HEK293 (cell line): ENCODE results near the gene GPR132.
A peak's percentile ranks its signal among the peaks of the same experiment; 100 is the strongest.

ENCODE experiments used
- CTCF ChIA-PET: fragments of 350-600 bp; formaldehyde crosslinking; extraction: SDS; loops from one replicate; lab custom pipeline; 2021; ENCODE audit warnings: antibody characterized with exemption; lab: Yijun Ruan, JAX
- POLR2A ChIA-PET: fragments of 300-600 bp; formaldehyde crosslinking; extraction: SDS; loops from one replicate; lab custom pipeline; 2020; ENCODE audit warnings: antibody characterized with exemption, inconsistent platforms; lab: Yijun Ruan, JAX
- H3K27ac ChIP-seq: fragments of 200-500 bp; sonication (Bioruptor generic); 2 replicates; pipeline ENCODE4 v1.5.1; 2014; ENCODE audit warnings: low read depth, low read length, control low read depth, inconsistent platforms; ENCODE audit errors: extremely low read depth
- H3K36me3 ChIP-seq, 2 experiments: fragments of 200-500 bp in 1 of 2; sonication (Bioruptor generic) in 1 of 2; 1 replicate in 1 of 2; 2 replicates in 1 of 2; pipeline ENCODE4 v1.5.1; 2014 to 2017; ENCODE audit warnings: inconsistent platforms in 2 of 2, low read length in 2 of 2; ENCODE audit not compliant: control insufficient read depth in 2 of 2, insufficient read depth in 1 of 2
- H3K4me1 ChIP-seq: fragments of 200-500 bp; sonication (Bioruptor generic); 2 replicates; pipeline ENCODE4 v1.5.1; 2014; ENCODE audit warnings: mild to moderate bottlenecking, low read length, inconsistent platforms; ENCODE audit not compliant: control insufficient read depth, insufficient read depth
- H3K4me3 ChIP-seq: 2 replicates; pipeline ENCODE4 v1.5.1; 2011; ENCODE audit warnings: low read depth, mild to moderate bottlenecking, control low read depth, low read length, moderate library complexity
- H3K9me3 ChIP-seq: fragments of 200-500 bp; sonication (Bioruptor generic); 2 replicates; pipeline ENCODE4 v1.5.1; 2014; ENCODE audit warnings: low read depth, low read length, inconsistent platforms; ENCODE audit not compliant: control insufficient read depth, insufficient read depth
- GLI4 ChIP-seq: fragments of 450-650 bp; formaldehyde crosslinking; IDR thresholded peaks from 2 replicates; pipeline ENCODE4 v1.5.1; 2016; ENCODE audit warnings: missing biosample characterization, missing genetic modification characterization
- HOXA7 ChIP-seq: sonication (generic); formaldehyde crosslinking; IDR thresholded peaks from 2 replicates; pipeline ENCODE4 v1.8.1; 2022; ENCODE audit warnings: missing genetic modification reagents, borderline replicate concordance
- HOXC10 ChIP-seq: sonication (generic); formaldehyde crosslinking; IDR thresholded peaks from 2 replicates; pipeline ENCODE4 v1.8.1; 2023; ENCODE audit warnings: mild to moderate bottlenecking, missing genetic modification reagents
- SP3 ChIP-seq: fragments of 450-650 bp; formaldehyde crosslinking; IDR thresholded peaks from 2 replicates; pipeline ENCODE4 v1.5.1; 2016; ENCODE audit warnings: missing biosample characterization, missing genetic modification characterization
- YY2 ChIP-seq: fragments of 450-650 bp; formaldehyde crosslinking; IDR thresholded peaks from 2 replicates; pipeline ENCODE4 v1.5.1; 2016; ENCODE audit warnings: missing biosample characterization, missing genetic modification characterization
- ZFP37 ChIP-seq: fragments of 450-650 bp; formaldehyde crosslinking; IDR thresholded peaks from 2 replicates; pipeline ENCODE4 v1.5.1; 2016; ENCODE audit warnings: missing biosample characterization, missing genetic modification characterization
- ZNF274 ChIP-seq, 2 experiments: fragments of 200-500 bp in 1 of 2; fragments of 450-650 bp in 1 of 2; sonication (Bioruptor generic) in 1 of 2; formaldehyde crosslinking in 1 of 2; IDR thresholded peaks; 2 replicates each; pipeline versions ENCODE4 v1.5.1 to v1.6.1; 2014 to 2016; ENCODE audit warnings: borderline replicate concordance in 1 of 2, inconsistent platforms in 1 of 2, low read length in 1 of 2, missing biosample characterization in 1 of 2, missing genetic modification characterization in 1 of 2
- ZNF341 ChIP-seq: fragments of 450-650 bp; formaldehyde crosslinking; IDR thresholded peaks from 2 replicates; pipeline ENCODE4; 2016; ENCODE audit warnings: low read depth, missing biosample characterization, missing genetic modification characterization
- ZNF426 ChIP-seq: fragments of 450-650 bp; formaldehyde crosslinking; IDR thresholded peaks from 2 replicates; pipeline ENCODE4 v1.5.1; 2017; ENCODE audit warnings: missing biosample characterization, missing genetic modification characterization, mild to moderate bottlenecking, inconsistent platforms, moderate library complexity
- ZNF488 ChIP-seq: fragments of 450-650 bp; formaldehyde crosslinking; IDR thresholded peaks from 2 replicates; pipeline ENCODE4 v1.5.1; 2016; ENCODE audit warnings: missing biosample characterization, missing genetic modification characterization
- ZNF585B ChIP-seq: fragments of 450-650 bp; formaldehyde crosslinking; IDR thresholded peaks from 2 replicates; pipeline ENCODE4 v1.5.1; 2016; ENCODE audit warnings: missing biosample characterization, missing genetic modification characterization
- ZNF626 ChIP-seq: fragments of 450-650 bp; sonication (Bioruptor Pico); formaldehyde crosslinking; IDR thresholded peaks from 2 replicates; pipeline ENCODE4 v1.5.1; 2018; ENCODE audit warnings: missing biosample characterization, missing genetic modification characterization, inconsistent platforms
- ZNF664 ChIP-seq: fragments of 450-650 bp; formaldehyde crosslinking; IDR thresholded peaks from 2 replicates; pipeline ENCODE4 v1.5.1; 2016; ENCODE audit warnings: missing biosample characterization, missing genetic modification characterization
- ZNF692 ChIP-seq: fragments of 450-650 bp; formaldehyde crosslinking; IDR thresholded peaks from 2 replicates; pipeline ENCODE4 v1.5.1; 2016; ENCODE audit warnings: missing biosample characterization, missing genetic modification characterization
- TF ChIP-seq, protein P1 (sequence below): fragments of 450-650 bp; formaldehyde crosslinking; IDR thresholded peaks from 2 replicates; pipeline ENCODE4 v1.5.1; 2017; ENCODE audit warnings: missing biosample characterization, mild to moderate bottlenecking, missing genetic modification characterization, moderate library complexity
- TF ChIP-seq, protein P2 (sequence below): fragments of 450-650 bp; formaldehyde crosslinking; IDR thresholded peaks from 2 replicates; pipeline ENCODE4 v1.5.1; 2016; ENCODE audit warnings: missing biosample characterization, missing genetic modification characterization
- TF ChIP-seq, protein P3 (sequence below): fragments of 450-650 bp; formaldehyde crosslinking; IDR thresholded peaks from 2 replicates; pipeline ENCODE4 v1.5.1; 2017; ENCODE audit warnings: missing biosample characterization, missing genetic modification characterization
- TF ChIP-seq, protein P4 (sequence below): fragments of 450-650 bp; formaldehyde crosslinking; IDR thresholded peaks from 2 replicates; pipeline ENCODE4 v1.5.1; 2016; ENCODE audit warnings: missing biosample characterization, missing genetic modification characterization
- TF ChIP-seq, protein P5 (sequence below): fragments of 450-650 bp; formaldehyde crosslinking; IDR thresholded peaks from 2 replicates; pipeline ENCODE4 v1.5.1; 2016; ENCODE audit warnings: missing biosample characterization, missing genetic modification characterization

The GPR132 gene

DNA sequence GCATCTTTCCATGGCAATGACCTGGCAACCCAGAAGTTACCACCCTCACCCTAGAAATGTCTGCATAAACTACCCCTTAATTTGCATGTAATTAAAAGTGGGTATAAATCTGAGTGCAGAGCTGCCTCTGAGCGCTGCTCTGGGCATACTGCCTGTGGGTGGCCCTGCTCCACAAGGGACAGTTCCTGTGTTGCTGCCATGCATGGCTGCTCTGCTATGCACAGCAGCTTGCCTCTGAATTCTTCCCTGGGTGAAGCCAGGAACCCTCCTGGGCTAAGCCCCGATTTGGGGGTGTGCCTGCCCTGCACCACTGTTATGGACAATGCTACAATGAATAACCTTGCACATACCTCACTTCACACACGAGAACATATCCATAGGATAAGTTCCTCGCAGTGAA, 35.7 kb upstream of the GPR132 start (continued):
- TF ChIP-seq ZNF274 (IDR thresholded peaks at IDR 0.05; ENCODE audit: low read length) = no peak
- no peak for TF ChIP-seq ZNF274 (tag by site-specific recombination; IDR thresholded peaks at IDR 0.05; ENCODE audit: borderline replicate concordance)
- no peak for TF ChIP-seq ZFP37 (tag by site-specific recombination)
- TF ChIP-seq, all 188 proteins: peak for 0

DNA sequence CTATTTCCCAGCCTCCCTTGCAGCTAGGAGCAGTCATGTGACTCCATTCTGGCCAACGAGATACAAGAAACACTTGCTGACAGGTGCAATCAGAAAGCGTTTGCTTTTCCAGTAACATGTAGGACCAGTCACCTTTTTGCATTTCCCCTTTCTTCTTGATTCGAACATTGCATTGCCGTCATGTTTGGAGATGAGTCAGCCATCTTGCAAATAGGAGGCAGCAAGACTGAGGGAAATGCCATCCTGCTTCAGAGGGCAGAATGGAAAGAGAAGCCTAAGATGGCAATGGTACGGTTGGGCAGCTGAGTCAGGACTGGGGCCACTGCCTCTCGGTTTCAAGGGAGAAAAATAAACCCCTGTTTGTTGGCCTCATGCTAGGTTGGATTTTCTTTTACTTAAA, 34.5 kb upstream of the GPR132 start:
- POLR2A ChIA-PET = no interaction called here

DNA sequence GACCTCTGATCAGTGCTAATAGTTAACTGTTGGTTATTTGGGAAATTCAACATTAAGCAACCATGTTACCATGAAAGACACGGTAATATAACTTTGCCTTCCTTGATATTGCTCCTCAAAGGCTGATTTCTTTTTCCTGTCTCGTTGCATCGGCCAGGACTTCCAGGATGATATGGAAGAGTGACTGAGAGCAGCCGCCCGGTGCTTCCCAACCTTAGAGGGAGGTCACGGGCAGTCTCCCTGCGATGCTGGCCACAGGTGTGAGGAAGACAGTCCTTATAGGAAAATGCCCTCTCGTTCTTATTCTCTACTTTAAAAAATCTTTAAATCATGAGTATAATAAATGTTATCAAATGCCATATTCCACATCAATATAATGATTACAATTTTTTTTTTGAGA, 33.1 kb upstream of the GPR132 start:
- no peaks in the 10 kb centered on the region for H3K36me3 ChIP-seq
- POLR2A ChIA-PET = no interaction called here
- no peak overlapping the region for H3K4me3 ChIP-seq
- no peaks in the 10 kb centered on the region for H3K9me3 ChIP-seq
- TF ChIP-seq HOXA7 (CRISPR knock-in tag) = no peak
- TF ChIP-seq SP3 (tag by site-specific recombination) = no peak
- TF ChIP-seq ZNF426 (tag by site-specific recombination) = no peak
- TF ChIP-seq ZNF488 (tag by site-specific recombination) = no peak
- TF ChIP-seq, protein P1, sequence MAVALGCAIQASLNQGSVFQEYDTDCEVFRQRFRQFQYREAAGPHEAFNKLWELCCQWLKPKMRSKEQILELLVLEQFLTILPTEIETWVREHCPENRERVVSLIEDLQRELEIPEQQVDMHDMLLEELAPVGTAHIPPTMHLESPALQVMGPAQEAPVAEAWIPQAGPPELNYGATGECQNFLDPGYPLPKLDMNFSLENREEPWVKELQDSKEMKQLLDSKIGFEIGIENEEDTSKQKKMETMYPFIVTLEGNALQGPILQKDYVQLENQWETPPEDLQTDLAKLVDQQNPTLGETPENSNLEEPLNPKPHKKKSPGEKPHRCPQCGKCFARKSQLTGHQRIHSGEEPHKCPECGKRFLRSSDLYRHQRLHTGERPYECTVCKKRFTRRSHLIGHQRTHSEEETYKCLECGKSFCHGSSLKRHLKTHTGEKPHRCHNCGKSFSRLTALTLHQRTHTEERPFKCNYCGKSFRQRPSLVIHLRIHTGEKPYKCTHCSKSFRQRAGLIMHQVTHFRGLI (tag by site-specific recombination) = no peak
- TF ChIP-seq, protein P2, sequence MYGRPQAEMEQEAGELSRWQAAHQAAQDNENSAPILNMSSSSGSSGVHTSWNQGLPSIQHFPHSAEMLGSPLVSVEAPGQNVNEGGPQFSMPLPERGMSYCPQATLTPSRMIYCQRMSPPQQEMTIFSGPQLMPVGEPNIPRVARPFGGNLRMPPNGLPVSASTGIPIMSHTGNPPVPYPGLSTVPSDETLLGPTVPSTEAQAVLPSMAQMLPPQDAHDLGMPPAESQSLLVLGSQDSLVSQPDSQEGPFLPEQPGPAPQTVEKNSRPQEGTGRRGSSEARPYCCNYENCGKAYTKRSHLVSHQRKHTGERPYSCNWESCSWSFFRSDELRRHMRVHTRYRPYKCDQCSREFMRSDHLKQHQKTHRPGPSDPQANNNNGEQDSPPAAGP (tag by site-specific recombination) = no peak
- no peak for TF ChIP-seq ZNF341 (tag by site-specific recombination)
- TF ChIP-seq, all 188 proteins: peak for 0
- Histone ChIP-seq H3K4me1 (peaks cover 3% of the 10 kb centered on the region), H3K27ac (no peak overlapping the region)
- CTCF ChIA-PET = interaction anchor here (0.6 to 1.5 kb wide), 3 partner anchors 8 to 10 kb away, joined by 3 to 5 read pairs (median 4); no protein-coding TSS in a partner anchor

More for the DNA sequence above, 34.5 kb upstream of the GPR132 start:
- TF ChIP-seq GLI4 (tag by site-specific recombination) (no peak), ZNF585B (tag by site-specific recombination) (peak; percentile 79)
- Histone ChIP-seq H3K27ac (no peak overlapping the region), H3K9me3 (no peaks in the 10 kb centered on the region), H3K4me3 (no peak overlapping the region), H3K4me1 (no peaks in the 10 kb centered on the region), H3K36me3 (no peaks in the 10 kb centered on the region)
- CTCF ChIA-PET = interaction anchor here (1.9 kb wide), 1 partner anchor 9 kb away, joined by 5 read pairs; no protein-coding TSS in a partner anchor

- peaks cover 3% of the 10 kb centered on the region for H3K4me1 ChIP-seq
- POLR2A ChIA-PET = no interaction called here
- no peaks in the 10 kb centered on the region for H3K9me3 ChIP-seq
- TF ChIP-seq ZNF664 (tag by site-specific recombination) (no peak), YY2 (no peak), HOXC10 (CRISPR knock-in tag) (no peak), ZNF692 (tag by site-specific recombination) (no peak), ZNF626 (tag by site-specific recombination) (no peak)
- TF ChIP-seq, protein P3, sequence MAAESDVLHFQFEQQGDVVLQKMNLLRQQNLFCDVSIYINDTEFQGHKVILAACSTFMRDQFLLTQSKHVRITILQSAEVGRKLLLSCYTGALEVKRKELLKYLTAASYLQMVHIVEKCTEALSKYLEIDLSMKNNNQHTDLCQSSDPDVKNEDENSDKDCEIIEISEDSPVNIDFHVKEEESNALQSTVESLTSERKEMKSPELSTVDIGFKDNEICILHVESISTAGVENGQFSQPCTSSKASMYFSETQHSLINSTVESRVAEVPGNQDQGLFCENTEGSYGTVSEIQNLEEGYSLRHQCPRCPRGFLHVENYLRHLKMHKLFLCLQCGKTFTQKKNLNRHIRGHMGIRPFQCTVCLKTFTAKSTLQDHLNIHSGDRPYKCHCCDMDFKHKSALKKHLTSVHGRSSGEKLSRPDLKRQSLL = no peak
- TF ChIP-seq, protein P4, sequence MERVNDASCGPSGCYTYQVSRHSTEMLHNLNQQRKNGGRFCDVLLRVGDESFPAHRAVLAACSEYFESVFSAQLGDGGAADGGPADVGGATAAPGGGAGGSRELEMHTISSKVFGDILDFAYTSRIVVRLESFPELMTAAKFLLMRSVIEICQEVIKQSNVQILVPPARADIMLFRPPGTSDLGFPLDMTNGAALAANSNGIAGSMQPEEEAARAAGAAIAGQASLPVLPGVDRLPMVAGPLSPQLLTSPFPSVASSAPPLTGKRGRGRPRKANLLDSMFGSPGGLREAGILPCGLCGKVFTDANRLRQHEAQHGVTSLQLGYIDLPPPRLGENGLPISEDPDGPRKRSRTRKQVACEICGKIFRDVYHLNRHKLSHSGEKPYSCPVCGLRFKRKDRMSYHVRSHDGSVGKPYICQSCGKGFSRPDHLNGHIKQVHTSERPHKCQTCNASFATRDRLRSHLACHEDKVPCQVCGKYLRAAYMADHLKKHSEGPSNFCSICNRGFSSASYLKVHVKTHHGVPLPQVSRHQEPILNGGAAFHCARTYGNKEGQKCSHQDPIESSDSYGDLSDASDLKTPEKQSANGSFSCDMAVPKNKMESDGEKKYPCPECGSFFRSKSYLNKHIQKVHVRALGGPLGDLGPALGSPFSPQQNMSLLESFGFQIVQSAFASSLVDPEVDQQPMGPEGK = no peak
- TF ChIP-seq, protein P5, sequence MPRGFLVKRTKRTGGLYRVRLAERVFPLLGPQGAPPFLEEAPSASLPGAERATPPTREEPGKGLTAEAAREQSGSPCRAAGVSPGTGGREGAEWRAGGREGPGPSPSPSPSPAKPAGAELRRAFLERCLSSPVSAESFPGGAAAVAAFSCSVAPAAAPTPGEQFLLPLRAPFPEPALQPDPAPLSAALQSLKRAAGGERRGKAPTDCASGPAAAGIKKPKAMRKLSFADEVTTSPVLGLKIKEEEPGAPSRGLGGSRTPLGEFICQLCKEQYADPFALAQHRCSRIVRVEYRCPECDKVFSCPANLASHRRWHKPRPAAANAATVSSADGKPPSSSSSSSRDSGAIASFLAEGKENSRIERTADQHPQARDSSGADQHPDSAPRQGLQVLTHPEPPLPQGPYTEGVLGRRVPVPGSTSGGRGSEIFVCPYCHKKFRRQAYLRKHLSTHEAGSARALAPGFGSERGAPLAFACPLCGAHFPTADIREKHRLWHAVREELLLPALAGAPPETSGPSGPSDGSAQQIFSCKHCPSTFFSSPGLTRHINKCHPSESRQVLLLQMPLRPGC (tag by site-specific recombination) = no peak
- CTCF ChIA-PET = interaction anchor here (1.0 to 1.5 kb wide), 2 partner anchors 8 to 9 kb away, joined by 3 to 5 read pairs; no protein-coding TSS in a partner anchor
- no peak overlapping the region for H3K4me3 ChIP-seq
- H3K27ac ChIP-seq = no peak overlapping the region
- no peaks in the 10 kb centered on the region for H3K36me3 ChIP-seq
Observed at GRCh38 chr14:105097794-105098127, 32.5 kb upstream of the GPR132 start.
